Body of pancreas (tissue), 4 donors: Measurements from ENCODE around the gene TLR7.

Experiments
- CTCF ChIP-seq, 7 experiments: fragments of 450-650 bp in 4 of 7; fragments of 200-600 bp in 3 of 7; sonication (generic) in 3 of 7; IDR thresholded peaks; one replicate each; pipeline ENCODE4 v1.5.1; 2016 to 2019; ENCODE audit warnings: antibody characterized with exemption in 7 of 7
- POLR2A ChIP-seq, 3 donors: fragments of 450-650 bp; IDR thresholded peaks; one replicate each; pipeline ENCODE4 v1.6.1; 2016; ENCODE audit warnings: antibody characterized with exemption in 3 of 3, mild to moderate bottlenecking in 2 of 3

- TF ChIP-seq POLR2A (IDR thresholded peaks at IDR 0.05) (no peak), CTCF (IDR thresholded peaks at IDR 0.05) (no peak)
These were observed 39.3 kb downstream of the TLR7 start, which contains the start of gene TLR8 for GRCh38 chrX:12906046-12906761.
